ENCODE results near the gene KAZN.
"Not testable (repeated sequence)": the region's sequence is repeated elsewhere in the genome, so short reads cannot be mapped to it uniquely, and the experiment has no call there.

Gene KAZN

DNA sequence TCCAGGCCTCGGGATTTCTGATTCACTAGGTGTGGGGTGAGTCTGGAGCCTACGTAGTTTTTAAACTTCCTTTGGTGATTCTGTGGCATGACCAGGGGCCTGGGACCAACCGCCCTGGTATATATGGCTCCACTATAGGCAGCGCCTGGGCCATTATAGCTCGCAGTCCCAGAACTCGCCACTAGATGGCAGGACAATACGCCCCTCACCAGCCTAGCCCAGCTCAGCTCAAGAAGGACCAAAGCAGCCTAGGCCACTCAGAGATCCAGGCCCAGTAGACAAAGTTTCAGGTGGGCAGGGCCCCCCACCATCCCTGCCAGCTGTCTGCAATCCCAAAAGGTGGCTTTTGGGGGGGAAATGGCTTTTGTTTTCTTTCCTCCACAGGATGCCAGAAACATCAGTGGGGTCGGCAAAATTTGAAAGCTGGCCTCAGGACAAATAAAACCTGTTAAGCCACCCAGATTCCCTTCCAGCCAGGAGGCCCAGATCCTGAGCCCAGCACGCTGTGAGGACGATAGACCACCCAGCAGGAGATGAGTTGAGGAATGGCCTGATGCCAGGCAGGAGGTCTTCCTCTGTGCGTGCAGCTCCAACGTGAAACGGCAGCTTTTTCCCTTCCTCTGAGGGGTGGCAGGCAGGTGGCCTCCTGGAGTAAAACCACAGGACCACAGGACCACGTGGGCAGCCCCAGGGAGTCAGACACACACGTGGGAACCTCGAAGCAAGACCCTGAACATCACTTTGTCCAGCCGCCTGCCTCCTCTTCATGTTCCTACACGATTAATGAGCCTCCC, 530.2 kb downstream of the KAZN start:
- DNase-seq = peak; percentile 57

DNA sequence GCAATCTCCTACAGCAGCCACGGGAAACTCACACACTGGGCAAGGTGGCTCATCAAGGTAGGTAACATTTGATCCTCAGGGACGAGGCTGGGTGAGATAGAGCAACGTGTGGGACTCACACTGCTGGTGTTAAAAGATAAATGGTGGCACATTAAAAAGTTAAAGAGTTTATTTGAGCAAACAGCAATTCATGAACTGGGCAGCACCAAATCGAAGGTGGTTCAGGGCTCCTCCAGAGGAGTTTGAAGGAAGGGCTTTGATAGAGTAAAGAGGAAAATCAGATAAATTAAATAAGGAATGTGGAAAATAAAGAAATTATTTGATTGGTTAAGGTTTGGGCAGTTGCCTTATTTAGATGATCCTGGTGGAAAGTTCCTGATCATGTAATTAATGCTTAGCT, 531.5 kb downstream of the KAZN start:
- no peak for DNase-seq

DNA sequence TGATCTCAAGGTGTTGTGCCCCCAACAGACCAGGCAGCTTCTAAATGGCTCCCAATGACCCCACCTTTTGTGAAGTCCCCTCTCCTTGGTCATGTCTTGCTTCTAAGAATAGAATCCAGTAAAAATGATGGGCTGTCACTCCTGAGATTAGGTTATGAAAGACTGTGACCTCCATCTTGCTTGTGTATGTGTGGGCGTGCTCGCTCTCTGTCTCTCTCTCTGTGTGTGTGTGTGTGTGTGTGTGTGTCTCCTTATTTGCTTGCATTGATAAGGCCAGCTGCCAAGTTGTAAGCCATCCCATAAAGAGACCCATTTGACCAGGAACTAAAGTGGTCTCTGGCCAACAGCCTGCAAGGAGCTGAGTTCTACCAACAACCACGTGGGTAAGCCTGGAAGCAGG, 532.1 kb downstream of the KAZN start:
- no peak for DNase-seq

DNA sequence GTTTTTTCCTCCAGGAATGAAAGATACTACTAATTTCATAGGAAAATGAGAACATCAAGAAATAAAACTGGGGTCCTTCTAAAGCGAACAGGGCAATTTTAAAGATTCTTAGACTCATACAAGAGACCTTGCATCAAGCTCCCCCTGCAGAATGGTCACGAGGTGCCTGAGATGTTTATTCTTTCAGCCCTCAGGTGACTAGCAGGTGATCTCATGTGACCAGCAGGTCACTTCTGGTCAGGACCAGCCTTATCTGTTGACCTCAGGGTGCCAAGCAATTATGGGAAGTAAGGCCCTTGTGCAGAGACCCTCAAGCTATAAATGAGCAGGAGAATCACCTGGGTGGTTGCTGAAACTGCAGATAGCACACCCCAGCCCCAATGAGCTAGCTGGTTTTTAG, 534.5 kb downstream of the KAZN start:
- no peak for DNase-seq

DNA sequence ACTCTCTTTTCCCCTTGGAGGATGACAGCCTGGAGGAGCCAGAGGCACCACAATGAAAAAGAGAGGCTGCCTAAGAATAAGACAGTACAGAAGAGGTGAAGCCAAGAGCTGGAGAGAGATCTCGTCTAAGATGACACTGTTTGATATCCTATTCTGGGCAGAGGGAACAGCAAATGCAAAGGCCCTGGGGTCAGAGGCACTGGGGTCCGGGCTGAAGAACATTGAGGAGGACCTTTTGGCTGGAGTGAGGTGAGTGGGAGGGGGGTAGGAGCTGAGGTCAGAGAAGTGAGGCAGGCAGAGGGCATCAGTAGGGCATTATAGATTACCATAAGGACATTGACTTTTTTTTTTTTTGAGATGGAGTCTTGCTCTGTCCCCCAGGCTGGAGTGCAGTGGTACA, 535.8 kb downstream of the KAZN start:
- no peak for DNase-seq

DNA sequence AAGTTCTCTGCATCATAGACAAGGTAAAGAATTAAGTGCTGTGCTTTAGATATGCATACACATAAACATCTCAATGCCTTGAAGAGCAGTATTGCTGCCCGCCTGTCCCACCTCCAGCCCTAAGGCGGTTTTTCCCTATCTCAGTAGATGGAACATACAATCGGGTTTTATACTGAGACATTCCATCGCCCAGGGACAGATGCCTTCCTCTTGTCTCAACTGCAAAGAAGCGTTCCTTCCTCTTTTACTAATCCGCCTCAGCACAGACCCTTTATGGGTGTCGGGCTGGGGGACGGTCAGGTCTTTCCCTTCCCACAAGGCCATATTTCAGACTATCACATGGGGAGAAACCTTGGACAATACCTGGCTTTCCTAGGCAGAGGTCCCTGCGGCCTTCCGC, 537.1 kb downstream of the KAZN start:
- DNase-seq = not testable (repeated sequence)

DNA sequence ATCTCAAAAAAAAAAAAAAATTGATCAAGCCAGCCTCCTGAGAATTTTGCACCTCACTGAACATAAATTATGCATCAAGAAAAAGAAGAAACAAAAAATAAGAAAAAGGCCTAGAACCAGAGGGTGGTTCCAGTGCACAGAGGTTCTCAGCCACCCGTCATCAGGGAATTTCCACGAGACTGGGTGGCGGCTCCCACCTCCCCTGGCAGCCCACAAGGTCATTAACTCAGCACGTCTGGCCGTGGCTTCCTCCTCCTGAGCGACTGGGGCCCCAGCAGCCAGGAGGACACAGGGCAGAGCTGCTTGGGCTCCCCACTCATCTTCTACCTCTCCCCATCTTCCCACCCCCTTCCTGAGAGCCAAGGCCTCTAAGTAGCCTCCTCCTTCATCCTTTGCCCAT, 539.3 kb downstream of the KAZN start:
- DNase-seq = no peak

DNA sequence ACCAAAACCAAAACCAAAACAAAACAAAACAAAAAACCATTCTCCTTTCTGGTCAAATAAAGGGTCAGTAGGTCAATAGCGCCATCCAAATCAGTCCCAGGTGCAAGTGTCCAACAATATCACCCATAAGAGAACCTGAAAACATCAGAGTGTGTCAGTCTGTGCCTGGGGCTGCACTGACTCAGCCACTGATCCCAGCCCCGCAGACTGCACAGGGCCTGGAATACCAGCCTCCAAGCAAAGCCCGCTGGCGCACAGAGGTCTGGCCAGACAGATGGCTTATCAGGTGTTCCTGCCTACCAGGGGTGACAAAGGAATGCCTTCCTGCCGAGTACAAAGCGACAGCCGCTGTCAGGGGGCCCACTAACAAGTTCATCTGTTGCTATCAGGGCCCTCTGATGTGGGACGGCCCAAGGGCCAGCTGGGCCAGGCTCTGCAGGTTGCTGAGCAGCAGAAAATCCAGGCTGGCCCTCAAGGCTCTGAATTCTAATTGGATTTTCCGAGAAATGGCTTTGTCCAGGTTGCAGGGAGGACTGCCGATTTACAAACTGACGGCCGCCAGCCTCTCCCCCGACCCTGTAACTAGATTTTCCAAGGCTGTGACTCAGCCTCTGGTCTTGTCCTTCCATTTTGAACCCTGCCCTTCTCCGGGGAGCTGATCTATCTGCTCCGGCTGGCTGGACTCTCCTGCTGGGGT, 541.3 kb downstream of the KAZN start:
- DNase-seq = no peak

DNA sequence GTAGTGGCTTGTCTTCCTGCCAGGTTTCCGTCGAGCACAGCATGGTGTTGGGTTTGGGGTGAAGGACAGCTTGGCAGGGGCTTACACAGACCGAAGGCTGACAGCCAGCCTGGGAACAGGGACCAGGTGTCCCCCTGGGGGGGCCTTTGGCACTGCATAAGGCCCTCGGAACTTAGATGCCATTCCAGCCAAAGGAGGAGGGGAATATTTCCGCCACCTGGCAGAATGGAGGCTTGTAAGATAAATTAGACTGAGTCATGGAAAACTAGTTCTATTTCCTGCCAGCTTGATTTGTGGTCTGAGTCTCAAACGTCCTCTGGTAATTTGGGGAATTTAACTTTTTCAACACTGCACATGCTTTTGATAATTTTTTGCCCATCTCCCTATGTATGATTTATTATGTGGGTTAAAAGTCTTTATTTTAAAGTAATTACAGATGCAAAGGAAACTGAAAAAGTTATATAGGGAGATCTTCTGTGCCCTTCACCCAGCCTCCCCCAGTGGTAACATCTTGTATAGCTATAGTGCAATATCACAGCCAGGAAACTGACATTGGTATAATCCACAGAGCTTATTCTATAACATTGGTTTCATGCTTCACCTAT, 543.6 kb downstream of the KAZN start:
- DNase-seq = no peak

DNA sequence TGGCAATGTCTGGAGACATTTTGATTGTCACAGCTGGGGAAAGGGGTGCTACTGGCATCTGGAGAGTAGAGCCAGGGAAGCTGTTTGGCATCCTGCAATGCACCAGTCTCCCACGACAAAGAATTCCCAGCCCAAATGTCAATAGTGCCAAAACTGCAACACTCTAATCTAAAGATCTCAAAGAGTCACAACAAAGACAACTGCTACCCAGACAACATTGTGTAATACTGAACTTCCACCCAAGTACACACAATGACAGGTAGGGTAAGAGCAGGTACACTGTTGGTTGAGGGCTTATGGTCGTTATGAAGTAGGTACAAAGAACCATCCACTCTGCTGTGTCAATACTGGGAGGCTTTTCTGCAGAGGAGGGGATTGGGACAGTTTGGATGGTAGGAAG, 546.8 kb downstream of the KAZN start:
- no peak for DNase-seq

DNA sequence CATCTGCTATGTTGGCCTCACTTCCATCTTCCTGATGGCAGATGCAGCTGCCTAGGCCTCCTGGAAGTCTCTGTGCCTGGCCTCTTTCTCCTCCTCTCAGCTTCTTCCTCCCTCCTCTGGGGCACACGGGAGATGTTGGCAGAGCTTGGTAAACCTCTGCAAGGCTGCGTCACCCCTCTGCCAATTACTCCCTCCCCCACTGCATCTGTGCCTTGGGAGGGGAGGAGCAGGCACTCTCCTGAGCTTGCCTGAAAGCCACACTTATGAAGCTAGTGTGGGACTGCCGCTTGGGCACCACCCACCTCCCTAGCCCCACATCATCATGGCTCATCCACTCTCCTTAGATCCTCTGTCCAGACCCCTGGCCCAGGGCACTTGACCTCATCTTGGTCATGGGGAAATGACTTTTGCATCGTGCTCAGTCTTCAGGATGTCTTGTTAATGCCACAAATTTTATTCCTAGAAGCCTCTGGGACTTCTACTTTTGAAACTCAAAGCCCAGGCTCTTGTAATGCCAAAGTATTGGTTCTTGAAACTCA, 547.7 kb downstream of the KAZN start:
- no peak for DNase-seq

DNA sequence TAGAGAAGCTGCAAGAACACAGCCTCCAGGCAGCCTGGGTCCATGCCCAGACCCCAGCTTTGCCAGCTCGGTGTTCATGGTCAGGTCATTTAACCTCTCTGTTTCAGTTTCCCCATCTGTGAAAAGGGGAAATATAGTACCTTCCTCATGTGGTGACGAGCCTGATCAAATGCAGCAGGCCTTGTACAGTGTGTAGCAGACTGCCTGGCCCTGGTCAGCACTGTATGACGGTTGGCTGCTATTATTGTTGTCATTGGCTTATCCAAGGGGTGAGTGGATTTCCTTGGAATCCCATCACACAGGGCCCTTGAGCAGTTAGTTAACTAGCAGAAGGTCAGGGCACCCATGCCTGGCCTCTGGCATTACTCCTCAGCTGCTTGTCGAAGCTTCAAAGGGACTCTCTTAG, 548.5 kb downstream of the KAZN start:
- DNase-seq = no peak

DNA sequence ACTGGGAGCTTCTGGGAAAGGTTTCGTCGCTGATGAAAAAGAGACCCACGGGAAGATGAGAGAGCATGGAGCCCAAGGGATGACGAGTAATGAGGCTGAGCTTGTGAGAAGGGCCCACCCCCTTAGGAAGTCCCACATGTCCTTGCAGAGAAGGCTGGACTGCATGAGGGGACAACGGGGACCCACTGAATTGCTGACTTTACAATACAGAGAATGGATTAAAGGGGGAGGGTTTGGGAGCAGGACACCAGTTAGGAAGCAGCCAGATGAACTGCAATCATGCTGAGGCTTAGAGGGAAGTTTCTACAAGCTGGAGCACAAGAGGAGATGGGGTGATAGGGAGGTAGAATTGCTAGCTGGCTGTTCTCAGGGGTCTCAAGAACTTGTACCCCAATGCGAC, 549.5 kb downstream of the KAZN start:
- no peak for DNase-seq

DNA sequence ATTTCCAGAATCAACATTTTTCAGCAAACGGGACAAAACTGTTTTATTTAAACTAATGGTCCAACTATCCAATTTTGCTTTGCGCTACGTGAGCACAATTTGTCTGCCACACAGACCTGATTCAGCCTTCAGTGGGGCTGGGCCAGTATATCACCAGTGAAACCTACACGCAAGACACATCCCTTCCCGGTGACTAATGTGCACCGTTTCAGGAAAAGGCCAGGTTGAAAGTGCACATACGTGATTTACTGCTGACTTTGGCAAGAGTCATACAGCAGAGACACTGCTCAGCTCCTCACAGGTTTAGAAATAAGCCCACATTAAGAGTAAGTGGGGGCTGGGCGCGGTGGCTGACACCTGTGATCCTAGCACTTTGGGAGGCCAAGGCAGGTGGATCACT, 550.0 kb downstream of the KAZN start:
- no peak for DNase-seq

DNA sequence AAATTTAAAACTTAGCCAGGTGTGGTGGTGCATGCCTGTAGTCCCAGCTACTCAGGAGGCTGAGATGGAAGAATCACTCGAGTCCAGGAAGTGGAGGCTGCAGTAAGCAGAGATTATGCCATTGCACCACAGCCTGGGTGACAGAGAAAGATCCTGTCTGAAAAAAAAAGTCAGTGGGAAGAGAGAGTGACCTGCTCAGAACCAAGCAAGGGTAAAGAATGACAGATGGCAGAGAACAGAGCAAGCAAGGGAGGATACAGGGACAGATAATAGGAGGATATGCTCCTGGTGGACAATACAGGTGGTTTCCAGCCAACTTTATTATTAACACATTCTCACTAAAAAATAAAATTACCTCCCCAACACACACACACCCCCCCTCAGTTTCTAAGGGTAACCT, 550.5 kb downstream of the KAZN start:
- no peak for DNase-seq

DNA sequence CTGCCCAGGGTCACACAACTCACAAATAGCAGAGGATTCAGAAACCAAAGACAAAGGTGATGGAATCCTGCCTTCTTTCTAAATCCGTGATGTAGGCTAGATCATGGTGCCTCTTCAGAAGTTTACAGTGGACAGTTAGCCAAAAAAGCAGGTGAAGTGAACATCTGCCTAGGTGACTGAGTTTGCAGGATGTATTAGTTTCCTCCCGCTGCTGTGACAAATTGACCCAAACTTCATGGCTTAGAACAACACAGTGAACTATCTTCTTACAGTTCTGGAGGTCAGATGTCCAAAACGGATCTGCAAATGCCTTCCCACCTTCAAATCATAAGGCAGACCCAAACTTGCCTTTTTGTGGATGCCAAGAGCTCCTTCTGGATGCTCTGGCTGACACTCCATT, 551.9 kb downstream of the KAZN start:
- no peak for DNase-seq

DNA sequence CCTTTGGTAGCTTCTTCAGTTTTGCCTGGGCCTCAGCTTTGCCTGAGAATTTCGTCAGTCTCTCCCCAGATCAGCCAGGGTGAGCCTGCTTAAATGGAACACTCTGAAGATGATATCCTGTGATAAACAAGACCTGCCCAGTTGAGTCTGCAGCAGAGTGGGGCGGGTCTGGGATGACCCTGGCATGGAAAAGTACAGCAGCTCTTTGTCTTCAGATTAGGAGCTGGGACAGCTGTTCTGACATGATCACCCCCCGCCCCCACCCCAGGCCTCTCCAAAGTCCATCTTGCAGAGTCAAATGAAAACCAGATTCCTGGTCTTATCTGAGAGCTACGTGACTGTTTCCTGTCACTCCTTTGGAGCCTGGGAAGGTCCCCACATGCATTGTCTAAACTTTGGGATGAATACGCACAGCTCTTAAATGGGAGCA, 552.9 kb downstream of the KAZN start:
- DNase-seq = no peak

DNA sequence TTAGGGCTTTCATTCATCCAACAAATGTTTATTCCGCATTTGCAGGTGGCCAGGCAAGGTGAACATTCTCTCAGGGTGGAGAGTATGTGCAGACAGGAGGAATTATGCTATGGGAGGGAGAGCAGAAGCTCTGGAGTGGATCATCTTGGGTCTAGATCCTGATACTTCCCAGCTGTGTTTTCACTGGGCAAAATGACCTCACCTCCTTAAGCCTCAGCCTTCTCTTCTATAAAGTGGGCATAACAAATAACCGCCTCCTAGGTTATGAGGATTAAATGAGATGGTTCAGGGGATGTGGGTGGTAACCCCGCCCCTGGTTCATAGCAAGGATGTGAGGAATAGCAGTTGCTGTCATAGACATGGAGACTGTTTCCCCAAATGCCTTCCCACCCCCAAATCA, 553.4 kb downstream of the KAZN start:
- no peak for DNase-seq

DNA sequence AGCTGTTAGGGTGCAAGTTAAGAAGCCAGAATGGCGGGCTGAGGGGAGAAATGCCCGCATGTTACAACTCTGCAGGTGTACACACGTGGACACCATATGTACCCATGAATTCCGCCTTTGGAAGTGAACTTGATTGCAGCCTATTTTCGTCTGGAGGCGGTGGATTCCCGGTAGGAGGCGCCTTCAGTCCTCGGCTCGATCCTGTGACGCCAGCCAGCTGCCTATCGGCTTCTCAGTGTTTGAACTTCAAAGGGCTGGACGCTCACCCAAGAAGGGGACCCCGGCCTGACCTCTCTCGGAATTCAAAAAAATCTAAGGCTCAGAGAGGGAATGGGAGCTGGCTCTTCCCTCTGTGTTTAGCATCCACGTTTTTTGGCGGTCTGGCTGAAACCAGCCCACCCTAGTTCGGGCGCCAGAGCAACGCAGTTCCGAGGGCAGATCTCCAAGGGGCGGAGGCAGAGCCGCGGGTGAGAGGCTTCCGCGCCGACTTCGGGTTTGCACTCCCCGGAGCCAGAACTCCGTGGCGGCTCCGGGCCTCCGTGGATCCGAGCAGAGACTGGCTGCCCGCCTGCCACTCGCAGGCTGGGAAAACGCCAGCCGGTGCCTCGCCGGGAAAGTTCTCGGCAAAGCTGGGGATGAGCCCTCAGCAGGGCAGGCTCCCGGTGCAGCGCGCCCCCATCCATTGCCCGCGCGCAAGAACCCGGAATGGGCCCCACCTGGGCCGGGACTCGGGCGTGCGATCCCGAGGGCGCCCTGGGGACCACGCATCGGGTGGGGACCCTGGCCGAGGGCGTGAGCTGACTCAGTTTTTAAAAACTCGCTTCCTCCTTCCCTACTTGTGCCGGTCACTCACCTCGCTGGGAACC, 554.1 kb downstream of the KAZN start:
- no peak for DNase-seq

DNA sequence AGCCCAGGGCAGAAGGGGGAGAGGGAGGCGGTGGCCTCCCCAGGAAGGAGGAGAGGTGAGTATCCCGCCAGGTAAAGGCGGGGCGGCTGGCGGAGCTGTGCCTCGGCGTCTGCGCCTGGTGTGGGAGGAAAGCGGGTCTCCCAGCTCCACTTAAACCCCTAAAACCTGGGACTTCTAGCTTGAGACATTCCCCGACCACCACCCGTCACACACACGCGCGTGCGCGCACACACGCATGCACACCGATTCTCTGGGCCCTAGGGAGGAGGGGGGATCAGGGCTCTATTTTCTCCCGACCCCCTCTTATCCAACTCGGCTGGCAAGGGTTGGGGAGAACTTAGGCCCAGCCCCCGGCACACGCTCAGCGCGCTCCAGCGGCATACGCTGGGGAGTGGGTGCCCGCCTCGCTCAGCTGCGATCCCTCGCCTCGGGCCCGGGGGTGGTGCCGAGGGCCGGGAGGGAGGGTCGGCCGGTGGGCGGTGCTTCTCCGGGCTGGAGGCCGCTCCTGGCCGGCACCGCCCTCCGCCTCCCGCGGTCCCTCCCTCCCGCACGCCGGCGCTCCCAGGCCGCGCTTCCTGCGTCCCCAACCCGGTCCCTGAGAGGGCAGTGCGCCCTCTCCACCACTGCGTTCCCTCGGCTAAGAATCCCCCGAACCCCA, 554.8 kb downstream of the KAZN start, which contains the start of gene TMEM51:
Gene TMEM51 (plus strand): TSS at position 564 of the 658 bp plus-strand sequence. CDS start 61,341 bp downstream, outside the sequence.
- no peak for DNase-seq

DNA sequence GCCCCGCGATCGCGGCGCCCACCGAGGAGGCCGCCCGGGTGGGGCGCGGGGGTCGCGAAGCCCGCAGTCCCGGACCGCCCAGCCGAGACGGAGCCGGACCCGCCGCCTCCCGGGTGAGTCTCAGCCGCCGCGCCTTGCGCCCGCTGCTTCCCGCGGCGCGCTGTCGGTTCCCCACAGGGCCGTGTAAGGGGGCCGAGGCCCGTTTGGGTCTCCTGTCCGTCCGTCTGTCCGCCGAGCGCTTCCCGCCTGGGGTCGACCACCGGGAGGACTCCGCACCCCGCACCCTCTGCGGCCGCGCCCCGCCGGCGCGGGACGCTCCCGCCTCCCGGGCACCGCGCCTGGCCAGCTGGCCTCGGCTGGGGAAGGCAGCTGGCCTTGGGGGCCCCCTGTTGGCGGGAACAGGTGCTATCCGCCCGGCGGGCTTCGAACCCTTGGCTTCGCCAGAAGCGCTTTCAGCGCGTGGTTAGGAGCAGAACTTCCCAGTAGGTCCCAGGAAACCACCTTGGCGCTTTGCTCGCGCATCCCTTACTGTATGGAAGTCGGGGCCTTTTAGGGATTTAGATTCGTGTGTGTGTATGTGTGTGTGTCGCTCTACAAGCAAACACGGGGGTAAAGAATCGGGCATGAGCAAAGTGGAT, 555.5 kb downstream of the KAZN start:
- no peak for DNase-seq
